Mucosa of rectum (tissue), 2 donors: ENCODE results near the gene TRPC4AP.

Experiments
- H3K27ac ChIP-seq, 2 donors: one replicate each; pipeline ENCODE4 v1.7.0; 2013; ENCODE audit warnings: inconsistent platforms in 2 of 2, low read depth in 2 of 2, low read length in 2 of 2
- H3K27me3 ChIP-seq, 2 donors: one replicate each; pipeline ENCODE4 v1.7.0; 2013; ENCODE audit warnings: low read length in 2 of 2; ENCODE audit not compliant: control insufficient read depth in 2 of 2, insufficient read depth in 2 of 2
- H3K36me3 ChIP-seq, 2 donors: one replicate each; pipeline ENCODE4 v1.7.0; 2013; ENCODE audit warnings: low read length in 2 of 2; ENCODE audit not compliant: control insufficient read depth in 2 of 2, insufficient read depth in 2 of 2
- H3K4me1 ChIP-seq, 2 donors: one replicate each; pipeline ENCODE4 v1.7.0; 2013; ENCODE audit warnings: low read length in 2 of 2, mild to moderate bottlenecking in 1 of 2; ENCODE audit not compliant: control insufficient read depth in 2 of 2, insufficient read depth in 2 of 2
- H3K4me3 ChIP-seq, 2 donors: one replicate each; pipeline ENCODE4 v1.7.0; 2013; ENCODE audit warnings: low read length in 2 of 2
- H3K9ac ChIP-seq, 2 donors: one replicate each; pipeline ENCODE4 v1.7.0; 2013; ENCODE audit warnings: low read length in 2 of 2, low read depth in 1 of 2, mild to moderate bottlenecking in 1 of 2
- H3K9me3 ChIP-seq, 2 donors: one replicate each; pipeline ENCODE4 v1.7.0; 2013; ENCODE audit warnings: low read length in 2 of 2; ENCODE audit not compliant: control insufficient read depth in 2 of 2
- donor health status: healthy.
- donor health status: Normal muscosa, but diverticular disease.

The TRPC4AP gene

GRCh38 chr20:35039846-35040489 is 52.6 kb downstream of the TRPC4AP start:
- no peaks in the 10 kb centered on the region for H3K9me3 ChIP-seq
- peak overlapping the region in 1 of 2 donors; percentile 29 for H3K9ac ChIP-seq
- peaks cover 10 to 29% of the 10 kb centered on the region in 2 donors for H3K4me1 ChIP-seq
- peaks cover 21 to 30% of the 10 kb centered on the region in 2 donors for H3K36me3 ChIP-seq
- H3K4me3 ChIP-seq, result no peak overlapping the region
- H3K27me3 ChIP-seq, result no peaks in the 10 kb centered on the region
- peak overlapping the region; percentile 64 to 75 for H3K27ac ChIP-seq

DNA sequence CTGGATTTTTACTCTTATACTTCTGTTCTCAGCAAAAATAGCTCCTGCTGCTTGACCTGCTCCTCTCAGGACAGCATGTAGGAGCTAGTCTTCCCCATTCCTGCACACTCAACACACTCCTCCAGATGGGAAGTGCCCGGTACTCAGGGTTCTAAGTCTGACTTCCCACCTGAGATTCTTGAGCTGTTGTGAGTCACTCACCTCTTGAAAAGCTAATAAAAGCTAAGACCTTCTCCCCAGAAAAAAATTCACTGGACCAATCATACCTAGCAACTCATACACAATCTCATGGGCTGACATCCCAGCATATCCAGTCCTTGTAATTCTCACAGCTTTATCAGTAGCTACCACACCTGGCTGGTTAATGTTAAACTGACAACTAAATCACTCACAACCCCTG is 53.5 kb downstream of the TRPC4AP start:
- peak overlapping the region; percentile 72 to 75 for H3K27ac ChIP-seq
- H3K9me3 ChIP-seq, result no peaks in the 10 kb centered on the region
- H3K4me1 ChIP-seq, result peaks cover 10 to 29% of the 10 kb centered on the region in 2 donors
- no peak overlapping the region for H3K4me3 ChIP-seq
- H3K27me3 ChIP-seq, result no peaks in the 10 kb centered on the region
- H3K36me3 ChIP-seq, result peaks cover 22 to 32% of the 10 kb centered on the region in 2 donors
- H3K9ac ChIP-seq, result peak overlapping the region in 1 of 2 donors; percentile 29

- no peak overlapping the region for H3K9ac ChIP-seq
- H3K4me1 ChIP-seq, result peaks cover 6 to 8% of the 10 kb centered on the region in 2 donors
- H3K27ac ChIP-seq, result peak overlapping the region; percentile 52 to 58
- no peak overlapping the region for H3K4me3 ChIP-seq
- H3K9me3 ChIP-seq, result no peaks in the 10 kb centered on the region
- no peaks in the 10 kb centered on the region for H3K27me3 ChIP-seq
- peaks cover 36 to 42% of the 10 kb centered on the region in 2 donors for H3K36me3 ChIP-seq
Measured at GRCh38 chr20:35034145-35034544, 58.5 kb downstream of the TRPC4AP start.

GRCh38 chr20:35030136-35030535 is 62.5 kb downstream of the TRPC4AP start:
- Histone ChIP-seq H3K9ac (no peak overlapping the region), H3K4me3 (no peak overlapping the region), H3K27me3 (no peaks in the 10 kb centered on the region), H3K4me1 (no peaks in the 10 kb centered on the region), H3K36me3 (peaks cover 31 to 32% of the 10 kb centered on the region in 2 donors), H3K9me3 (no peaks in the 10 kb centered on the region), H3K27ac (no peak overlapping the region)

DNA sequence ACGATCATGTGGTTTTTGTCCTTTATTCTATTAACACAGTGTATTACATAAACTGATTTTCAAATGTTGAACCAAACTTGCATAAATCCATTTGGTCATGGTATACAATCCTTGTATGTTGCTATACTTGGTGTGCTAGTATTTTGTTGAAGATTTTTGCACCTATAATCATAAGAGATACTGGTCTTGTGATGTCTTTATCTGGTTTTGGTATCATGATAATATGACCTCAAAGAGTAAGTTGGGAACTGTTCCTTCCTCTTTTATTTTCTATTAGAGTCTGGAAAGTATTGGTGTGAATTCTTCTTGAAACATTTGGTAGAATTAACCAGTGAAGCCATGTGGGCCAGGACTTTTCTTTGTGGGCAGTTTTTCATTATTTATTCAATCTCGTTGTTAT is 65.3 kb downstream of the TRPC4AP start:
- H3K27me3 ChIP-seq, result no peaks in the 10 kb centered on the region
- no peak overlapping the region for H3K4me3 ChIP-seq
- no peaks in the 10 kb centered on the region for H3K4me1 ChIP-seq
- H3K9me3 ChIP-seq, result no peaks in the 10 kb centered on the region
- peaks cover 27% of the 10 kb centered on the region in 2 donors for H3K36me3 ChIP-seq
- H3K9ac ChIP-seq, result no peak overlapping the region
- H3K27ac ChIP-seq, result no peak overlapping the region

DNA sequence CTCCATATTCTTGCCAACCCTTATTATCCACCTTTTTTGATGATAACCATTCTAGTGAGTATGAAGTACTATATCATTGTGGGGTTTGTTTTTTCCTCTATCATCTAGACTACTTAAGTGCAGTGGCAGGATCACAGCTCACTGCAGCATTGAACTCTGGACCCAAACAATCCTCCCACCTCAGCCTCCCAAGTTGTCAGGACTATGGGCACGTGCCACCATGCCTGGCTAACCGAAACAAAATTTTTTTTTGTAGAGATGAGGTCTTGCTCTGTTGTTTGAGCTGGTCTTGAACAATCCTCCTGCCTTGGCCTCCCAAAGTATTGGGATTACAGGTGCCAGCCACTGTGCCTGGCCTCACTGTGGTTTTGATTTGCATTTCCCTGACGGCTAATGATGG is 67.5 kb downstream of the TRPC4AP start:
- H3K27ac ChIP-seq, result no peak overlapping the region
- peaks cover 28 to 35% of the 10 kb centered on the region in 2 donors for H3K36me3 ChIP-seq

DNA sequence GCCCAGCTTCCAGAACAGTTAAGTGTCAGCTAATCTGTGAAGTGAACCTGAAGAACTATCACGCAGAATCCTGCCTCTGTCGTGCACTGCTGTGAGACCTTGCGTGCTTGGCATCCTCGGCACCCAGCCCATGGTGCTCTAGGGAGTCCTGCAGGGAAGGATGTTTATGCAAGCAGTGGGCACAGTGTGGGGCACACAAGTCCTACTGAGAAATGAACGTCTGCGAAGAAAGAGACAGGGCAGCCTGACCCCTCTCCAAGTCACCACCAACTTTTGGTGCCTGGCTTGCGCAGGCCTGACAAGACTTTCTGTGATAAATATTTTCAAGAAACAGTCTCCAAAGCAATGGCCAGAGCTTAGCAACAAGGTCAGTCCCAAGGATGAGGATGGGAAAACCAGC is 69.0 kb downstream of the TRPC4AP start:
- H3K27me3 ChIP-seq, result no peaks in the 10 kb centered on the region
- H3K9me3 ChIP-seq, result no peaks in the 10 kb centered on the region
- peaks cover 40 to 42% of the 10 kb centered on the region in 2 donors for H3K36me3 ChIP-seq
- H3K4me3 ChIP-seq, result no peak overlapping the region
- H3K4me1 ChIP-seq, result no peaks in the 10 kb centered on the region
- H3K9ac ChIP-seq, result no peak overlapping the region
- H3K27ac ChIP-seq, result no peak overlapping the region

More for the DNA sequence above, 67.5 kb downstream of the TRPC4AP start:
- Histone ChIP-seq H3K27me3 (no peaks in the 10 kb centered on the region), H3K9me3 (no peaks in the 10 kb centered on the region), H3K4me3 (no peak overlapping the region), H3K4me1 (no peaks in the 10 kb centered on the region), H3K9ac (no peak overlapping the region)

- Histone ChIP-seq H3K36me3 (peaks cover 48 to 51% of the 10 kb centered on the region in 2 donors), H3K9me3 (no peaks in the 10 kb centered on the region), H3K27me3 (no peaks in the 10 kb centered on the region), H3K4me1 (no peaks in the 10 kb centered on the region), H3K27ac (no peak overlapping the region), H3K4me3 (no peak overlapping the region), H3K9ac (no peak overlapping the region)
Measured at GRCh38 chr20:35021831-35022230, 70.8 kb downstream of the TRPC4AP start.

DNA sequence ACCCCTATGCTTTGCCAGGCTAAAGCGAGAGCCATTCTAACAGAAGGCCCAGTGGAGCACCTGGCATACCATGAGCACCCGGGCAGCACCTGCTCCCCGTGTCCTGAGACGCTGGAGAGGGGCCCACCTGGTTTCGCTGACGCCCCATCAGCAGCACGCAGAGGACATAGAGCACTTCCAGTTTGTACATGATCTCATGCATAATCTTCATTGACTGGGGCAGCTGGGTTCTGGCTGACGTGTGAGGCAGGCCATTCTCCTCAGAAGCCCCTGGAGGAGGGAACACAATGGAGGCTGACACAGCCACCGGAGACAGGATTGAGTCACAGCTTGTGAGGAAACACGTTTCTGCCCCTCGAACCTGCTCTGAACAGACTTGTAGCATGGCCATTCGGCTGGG is 71.5 kb downstream of the TRPC4AP start:
- H3K9me3 ChIP-seq, result no peaks in the 10 kb centered on the region
- H3K9ac ChIP-seq, result no peak overlapping the region
- H3K36me3 ChIP-seq, result peaks cover 51 to 55% of the 10 kb centered on the region in 2 donors
- H3K27ac ChIP-seq, result no peak overlapping the region
- no peaks in the 10 kb centered on the region for H3K27me3 ChIP-seq
- H3K4me3 ChIP-seq, result no peak overlapping the region
- H3K4me1 ChIP-seq, result no peaks in the 10 kb centered on the region

DNA sequence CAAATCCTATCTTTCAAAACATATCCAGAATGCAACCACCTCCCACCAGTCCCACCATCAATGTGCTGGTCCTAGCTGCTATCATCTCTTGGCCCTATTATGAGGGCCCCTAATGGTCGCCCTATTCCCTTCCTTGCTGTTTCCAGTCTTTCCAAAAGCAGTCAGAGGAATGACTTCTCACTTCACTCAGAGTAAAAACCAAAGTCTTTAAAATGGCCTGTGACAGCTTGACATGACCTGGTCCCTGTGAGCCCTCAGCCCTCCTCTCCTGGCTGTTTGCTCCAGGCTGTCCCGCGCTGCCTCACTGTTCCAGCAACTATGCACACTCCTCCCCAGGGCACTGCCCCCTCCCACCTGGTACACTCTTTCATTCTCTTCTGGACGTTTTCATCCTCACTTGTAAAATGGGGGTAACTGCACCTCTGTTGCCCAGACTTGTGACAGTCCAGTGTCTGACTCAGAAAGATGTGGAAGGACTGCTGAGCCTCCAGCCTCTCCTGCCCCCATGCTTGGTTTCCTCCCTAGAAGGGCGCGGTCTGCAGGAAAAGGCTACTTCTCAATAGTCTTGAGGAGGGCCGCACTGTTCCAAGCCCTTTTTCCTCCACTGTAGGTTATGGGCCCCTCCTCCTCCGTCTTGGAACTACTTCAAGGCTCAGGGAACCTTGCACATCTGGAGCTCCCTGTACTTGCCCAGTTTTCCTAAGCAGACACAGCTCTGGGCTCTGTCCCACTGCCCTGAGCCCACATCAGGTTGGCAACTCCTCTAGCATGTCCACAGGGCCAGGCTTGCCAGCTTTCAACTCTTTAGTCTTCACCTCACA is 72.3 kb downstream of the TRPC4AP start:
- H3K9ac ChIP-seq, result no peak overlapping the region
- no peak overlapping the region for H3K4me3 ChIP-seq
- no peak overlapping the region for H3K27ac ChIP-seq
- no peaks in the 10 kb centered on the region for H3K4me1 ChIP-seq
- peaks cover 52 to 62% of the 10 kb centered on the region in 2 donors for H3K36me3 ChIP-seq
- H3K27me3 ChIP-seq, result no peaks in the 10 kb centered on the region
- H3K9me3 ChIP-seq, result no peaks in the 10 kb centered on the region
